WTC11 (cell line): ENCODE results near the gene LDLRAD4. TPM values are rescaled to one million over a fixed set of nuclear protein-coding genes. Genes with fewer than 3 reads are reported as not detected.

Experiments
- ATAC-seq: fragments of 200-7000 bp; cut with Tn5 transposase; 2 replicates; pipeline ENCODE4 v1.10.0; 2021; ENCODE audit warnings: mild to moderate bottlenecking, moderate library complexity
- CTCF ChIA-PET: fragments of 300-600 bp; sonication (Branson Sonifier 250); formaldehyde crosslinking; loops from one replicate; lab custom pipeline; 2021; ENCODE audit warnings: antibody characterized with exemption; lab: Charles Lee
- POLR2A ChIA-PET: fragments of 350-600 bp; sonication (Branson Sonifier 250); formaldehyde crosslinking; loops from one replicate; lab custom pipeline; 2021; ENCODE audit warnings: antibody characterized with exemption; lab: Charles Lee
- DNase-seq: peaks from one replicate; pipeline ENCODE4 v3.0.0; 2021; ENCODE audit warnings: low spot score
- H3K27ac Mint-ChIP-seq: 2 replicates; pipeline ENCODE4 v1.8.0; 2021; ENCODE audit warnings: mixed read lengths
- H3K27me3 Mint-ChIP-seq: 2 replicates; pipeline ENCODE4 v1.8.0; 2021; ENCODE audit warnings: low read depth, mild to moderate bottlenecking, moderate library complexity, mixed read lengths
- H3K36me3 Mint-ChIP-seq: 2 replicates; pipeline ENCODE4 v1.8.0; 2021; ENCODE audit warnings: mixed read lengths
- H3K4me1 Mint-ChIP-seq: 2 replicates; pipeline ENCODE4 v1.8.0; 2022; ENCODE audit warnings: mixed read lengths
- H3K4me3 Mint-ChIP-seq: 2 replicates; pipeline ENCODE4 v1.8.0; 2021; ENCODE audit warnings: mild to moderate bottlenecking, moderate library complexity, mixed read lengths
- H3K9me3 Mint-ChIP-seq: 2 replicates; pipeline ENCODE4 v1.8.0; 2021; ENCODE audit warnings: mixed read lengths
- AR ChIP-seq: fragments of 250-450 bp; sonication (Bioruptor Pico); IDR thresholded peaks from 2 replicates; pipeline ENCODE4 v1.9.0; 2021; ENCODE audit warnings: mild to moderate bottlenecking
- ARID4B ChIP-seq: sonication (generic); formaldehyde crosslinking; IDR thresholded peaks from 2 replicates; pipeline ENCODE4 v1.8.0; 2023; ENCODE audit warnings: missing genetic modification reagents, mild to moderate bottlenecking, borderline replicate concordance
- CBFB ChIP-seq: sonication (generic); formaldehyde crosslinking; IDR thresholded peaks from 2 replicates; pipeline ENCODE4 v1.8.1; 2022; ENCODE audit warnings: mild to moderate bottlenecking, low read depth, missing genetic modification reagents
- ESRRA ChIP-seq: sonication (generic); formaldehyde crosslinking; IDR thresholded peaks from 2 replicates; pipeline ENCODE4 v1.8.1; 2022; ENCODE audit warnings: mild to moderate bottlenecking, missing genetic modification reagents, borderline replicate concordance
- FOXK1 ChIP-seq: sonication (generic); formaldehyde crosslinking; IDR thresholded peaks from 2 replicates; pipeline ENCODE4 v1.8.0; 2022; ENCODE audit warnings: mild to moderate bottlenecking, moderate library complexity, missing genetic modification reagents
- GABPB1 ChIP-seq: sonication (generic); formaldehyde crosslinking; IDR thresholded peaks from 2 replicates; pipeline ENCODE4 v1.8.1; 2023; ENCODE audit warnings: mild to moderate bottlenecking, missing genetic modification reagents
- HMGA2 ChIP-seq: fragments of 250-450 bp; sonication (Bioruptor Pico); IDR thresholded peaks from 2 replicates; pipeline ENCODE4 v1.4.0; 2021; ENCODE audit warnings: mild to moderate bottlenecking, moderate library complexity
- JUN ChIP-seq: sonication (generic); formaldehyde crosslinking; IDR thresholded peaks from 2 replicates; pipeline ENCODE4 v1.8.0; 2023; ENCODE audit warnings: mild to moderate bottlenecking, missing genetic modification reagents
- MLX ChIP-seq: sonication (generic); formaldehyde crosslinking; IDR thresholded peaks from 2 replicates; pipeline ENCODE4 v1.8.1; 2023; ENCODE audit warnings: mild to moderate bottlenecking, missing genetic modification reagents, moderate library complexity
- NFYB ChIP-seq: sonication (generic); formaldehyde crosslinking; conservative IDR thresholded peaks from 2 replicates; pipeline ENCODE4 v1.8.0; 2022; ENCODE audit warnings: low read depth, missing genetic modification reagents
- OVOL2 ChIP-seq: fragments of 250-450 bp; sonication (Bioruptor Pico); IDR thresholded peaks from 2 replicates; pipeline ENCODE4 v1.9.0; 2021; ENCODE audit warnings: mild to moderate bottlenecking, borderline replicate concordance
- PRRX2 ChIP-seq: fragments of 250-450 bp; sonication (Bioruptor Pico); IDR thresholded peaks from 2 replicates; pipeline ENCODE4 v1.8.0; 2021; ENCODE audit warnings: mild to moderate bottlenecking
- RELA ChIP-seq: sonication (generic); formaldehyde crosslinking; IDR thresholded peaks from 2 replicates; pipeline ENCODE4 v1.8.1; 2022; ENCODE audit warnings: missing genetic modification reagents, mild to moderate bottlenecking, borderline replicate concordance
- SMAD4 ChIP-seq: sonication (generic); formaldehyde crosslinking; IDR thresholded peaks from 2 replicates; pipeline ENCODE4 v1.8.0; 2022; ENCODE audit warnings: mild to moderate bottlenecking, missing genetic modification reagents
- SP1 ChIP-seq: sonication (generic); formaldehyde crosslinking; conservative IDR thresholded peaks from 2 replicates; pipeline ENCODE4 v1.8.1; 2022; ENCODE audit warnings: missing genetic modification reagents
- TEAD1 ChIP-seq: sonication (generic); formaldehyde crosslinking; IDR thresholded peaks from 2 replicates; pipeline ENCODE4 v1.8.0; 2022; ENCODE audit warnings: mild to moderate bottlenecking, missing genetic modification reagents
- TEAD4 ChIP-seq: sonication (generic); formaldehyde crosslinking; IDR thresholded peaks from 2 replicates; pipeline ENCODE4 v1.8.0; 2022; ENCODE audit warnings: mild to moderate bottlenecking, missing genetic modification reagents
- USF1 ChIP-seq: sonication (generic); formaldehyde crosslinking; IDR thresholded peaks from 2 replicates; pipeline ENCODE4 v1.8.0; 2022; ENCODE audit warnings: mild to moderate bottlenecking, missing genetic modification reagents
- USF2 ChIP-seq: sonication (generic); formaldehyde crosslinking; IDR thresholded peaks from 2 replicates; pipeline ENCODE4 v1.8.1; 2023; ENCODE audit warnings: mild to moderate bottlenecking, missing genetic modification reagents, moderate library complexity
- ZMAT4 ChIP-seq: fragments of 250-450 bp; sonication (Bioruptor Pico); IDR thresholded peaks from 2 replicates; pipeline ENCODE4 v1.9.0; 2021; ENCODE audit warnings: mild to moderate bottlenecking
- ZNF138 ChIP-seq: sonication (generic); formaldehyde crosslinking; conservative IDR thresholded peaks from 2 replicates; pipeline ENCODE4 v1.8.1; 2022; ENCODE audit warnings: mild to moderate bottlenecking, moderate library complexity, missing genetic modification reagents
- ZNF232 ChIP-seq: sonication (generic); formaldehyde crosslinking; IDR thresholded peaks from 2 replicates; pipeline ENCODE4 v1.8.0; 2022; ENCODE audit warnings: mild to moderate bottlenecking, missing genetic modification reagents
- ZNF416 ChIP-seq: fragments of 250-450 bp; sonication (Bioruptor Pico); IDR thresholded peaks from 2 replicates; pipeline ENCODE4 v1.9.0; 2021; ENCODE audit warnings: mild to moderate bottlenecking, inconsistent platforms
- ZNF423 ChIP-seq: fragments of 250-450 bp; sonication (Bioruptor Pico); IDR thresholded peaks from 2 replicates; pipeline ENCODE4 v2.1.2; 2022; ENCODE audit warnings: mild to moderate bottlenecking, moderate library complexity
- total RNA-seq: library from RNA; stranded (reverse); gene quantifications from 3 replicates; pipeline ENCODE4 v1.2.3, GENCODE V29; 2021

LDLRAD4 gene
- total RNA-seq, 1 experiment from 2014 or later: 6.2 TPM

- H3K27ac Mint-ChIP-seq: no peak overlapping the region
Measured at GRCh38 chr18:13302040-13302439, 83.5 kb downstream of the LDLRAD4 start.

GRCh38 chr18:13302457-13303225, 84.1 kb downstream of the LDLRAD4 start:
- CTCF ChIA-PET: interaction anchor here (0.7 to 1.8 kb wide), 3 partner anchors 34 to 143 kb away, joined by 3 to 4 read pairs (median 3); no protein-coding TSS in a partner anchor
- H3K9me3 Mint-ChIP-seq: peaks cover 7% of the 10 kb centered on the region; the same call in 1 of the 2 replicates
- H3K4me3 Mint-ChIP-seq: no peak overlapping the region
- no peaks in the 10 kb centered on the region for H3K27me3 Mint-ChIP-seq
- no peaks in the 10 kb centered on the region for H3K36me3 Mint-ChIP-seq
- H3K4me1 Mint-ChIP-seq: peaks cover 12% of the 10 kb centered on the region
- H3K27ac Mint-ChIP-seq: no peak overlapping the region
- ATAC-seq: no peak
- DNase-seq: no peak
- POLR2A ChIA-PET: no interaction called here
- no peak for TF ChIP-seq OVOL2 (CRISPR knock-in tag)
- no peak for TF ChIP-seq RELA
- TF ChIP-seq ESRRA (CRISPR knock-in tag): no peak
- no peak for TF ChIP-seq PRRX2 (CRISPR knock-in tag)
- TF ChIP-seq ZNF423 (CRISPR knock-in tag): no peak
- no peak for TF ChIP-seq GABPB1 (CRISPR knock-in tag)
- no peak for TF ChIP-seq ZNF232 (CRISPR knock-in tag)
- no peak for TF ChIP-seq TEAD4
- no peak for TF ChIP-seq SMAD4 (CRISPR knock-in tag)
- TF ChIP-seq USF1 (CRISPR knock-in tag): no peak
- TF ChIP-seq ARID4B (CRISPR knock-in tag): no peak
- no peak for TF ChIP-seq TEAD1 (CRISPR knock-in tag)
- no peak for TF ChIP-seq JUN

More at GRCh38 chr18:13302040-13302439, 83.5 kb downstream of the LDLRAD4 start:
- Mint-ChIP-seq H3K9me3 (peaks cover 7% of the 10 kb centered on the region; the same call in 1 of the 2 replicates), H3K4me1 (peaks cover 12% of the 10 kb centered on the region), H3K4me3 (no peak overlapping the region), H3K36me3 (no peaks in the 10 kb centered on the region), H3K27me3 (no peaks in the 10 kb centered on the region)
- ATAC-seq: no peak
- DNase-seq: no peak
- TF ChIP-seq FOXK1 (CRISPR knock-in tag): no peak
- no peak for TF ChIP-seq MLX (CRISPR knock-in tag)
- TF ChIP-seq AR (CRISPR knock-in tag): no peak
- TF ChIP-seq SP1: no peak
- TF ChIP-seq CBFB (CRISPR knock-in tag): no peak
- no peak for TF ChIP-seq ZMAT4 (CRISPR knock-in tag)
- no peak for TF ChIP-seq USF2 (CRISPR knock-in tag)
- TF ChIP-seq ZNF416 (CRISPR knock-in tag): no peak
- TF ChIP-seq NFYB (CRISPR knock-in tag): no peak
- no peak for TF ChIP-seq ZNF138
- TF ChIP-seq HMGA2 (CRISPR knock-in tag): no peak
- TF ChIP-seq TEAD1 (CRISPR knock-in tag): no peak
- ChIA-PET CTCF (interaction anchor here (0.8 kb wide), 1 partner anchor 143 kb away, joined by 3 read pairs; no protein-coding TSS in a partner anchor), POLR2A (no interaction called here)
